GM21515 (cell line): ENCODE results near the gene SNTG2.

Source experiments
- ATAC-seq: cut with Tn5 transposase; IDR thresholded peaks from one replicate; pipeline ENCODE4 v1.9.1; 2021; ENCODE audit not compliant: unreplicated experiment

The SNTG2 gene

DNA sequence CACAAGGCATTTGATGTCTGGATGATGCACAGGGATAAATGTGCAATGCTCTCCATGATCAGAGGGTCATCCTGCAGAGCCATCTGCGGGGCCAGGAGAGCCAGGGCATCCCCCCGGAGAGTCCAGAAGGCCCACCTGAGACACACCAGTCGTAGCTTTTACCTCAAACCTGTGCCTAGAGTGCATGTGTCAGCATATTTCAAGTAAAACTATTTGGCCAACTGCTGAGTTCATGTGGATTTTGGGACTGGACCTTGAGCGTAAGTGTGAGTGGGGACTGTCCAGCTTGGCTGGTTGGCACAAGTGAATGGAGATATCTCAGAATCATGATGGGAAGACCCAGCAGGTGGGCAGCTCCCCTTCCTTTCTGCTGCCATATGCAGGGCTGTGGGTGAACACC lies 314.8 kb downstream of the SNTG2 start:
- no peak for ATAC-seq

DNA sequence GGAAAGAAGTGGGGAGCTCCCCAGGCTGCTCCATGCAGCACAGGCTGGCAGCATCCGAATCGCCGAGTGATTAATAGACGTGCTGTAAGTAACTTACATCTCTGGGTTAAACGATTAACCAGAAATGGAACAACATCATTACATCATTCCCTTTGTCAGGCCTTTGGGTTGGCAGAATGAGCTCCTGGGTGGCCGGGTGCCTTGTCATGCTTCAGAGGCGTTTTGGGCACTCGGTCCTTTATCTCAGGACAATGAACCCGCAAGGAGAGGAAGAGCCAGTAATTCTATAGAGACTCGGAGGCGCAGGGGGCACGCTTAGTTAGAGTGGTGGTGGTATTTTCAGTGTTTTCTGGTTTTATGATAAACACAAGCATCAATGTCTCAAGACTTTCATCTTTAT lies 315.7 kb downstream of the SNTG2 start:
- ATAC-seq: no peak

DNA sequence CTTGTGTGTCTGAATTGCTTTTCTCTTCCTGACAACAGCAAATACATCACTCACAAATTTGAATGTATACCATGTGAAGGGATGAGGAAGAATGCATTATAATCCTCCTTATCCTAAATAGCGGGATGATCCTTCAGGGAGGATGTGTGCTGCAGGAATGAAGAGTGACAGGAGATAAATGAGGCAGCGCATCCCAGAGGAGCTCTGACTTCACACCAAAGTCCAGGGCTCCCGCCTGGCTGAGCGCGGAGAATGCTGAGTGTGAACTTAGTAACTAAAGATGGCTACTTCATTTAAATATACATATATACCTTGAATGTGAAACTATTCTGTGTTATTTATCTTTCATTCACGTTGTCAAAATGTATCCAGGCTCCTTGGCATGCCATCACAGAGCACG lies 317.4 kb downstream of the SNTG2 start:
- no peak for ATAC-seq

DNA sequence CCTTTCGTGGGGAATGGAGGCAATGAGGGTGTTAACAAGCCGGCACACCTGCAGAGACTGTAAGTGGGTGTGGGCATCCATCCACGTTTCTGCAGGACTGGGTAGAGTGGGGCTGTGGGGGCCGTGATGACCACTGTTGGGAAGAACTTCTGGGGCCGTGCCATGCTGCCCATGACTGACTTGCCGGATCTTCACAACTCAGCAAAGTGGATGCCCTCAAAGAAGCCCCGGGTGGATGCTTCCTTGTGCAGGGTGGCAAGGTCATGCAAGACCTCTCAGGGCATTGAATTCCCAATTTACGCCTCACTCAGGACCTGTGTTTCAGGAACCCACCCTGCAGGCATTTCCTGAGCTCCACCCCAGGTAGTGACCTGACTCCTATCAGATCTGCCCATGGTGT lies 319.2 kb downstream of the SNTG2 start:
- ATAC-seq: no peak

DNA sequence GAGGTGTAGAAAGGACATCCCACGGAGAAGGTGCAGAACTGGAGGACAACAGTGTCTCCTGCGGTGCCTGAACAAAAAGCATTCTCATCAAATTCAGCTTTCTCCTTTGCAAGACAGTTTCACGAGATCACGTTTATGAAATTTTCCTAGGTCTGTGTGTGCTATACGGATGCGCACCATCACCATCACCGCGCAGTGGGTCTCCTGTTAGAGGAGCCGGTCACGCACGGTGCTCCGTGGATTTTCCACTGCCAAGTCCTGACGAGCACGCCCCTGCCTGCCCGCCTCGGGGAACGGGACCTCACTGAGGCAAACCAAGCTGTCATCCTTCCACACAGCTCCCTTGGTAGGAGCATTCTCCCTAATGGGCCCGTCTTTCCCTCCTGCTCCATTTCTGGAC lies 322.2 kb downstream of the SNTG2 start:
- no peak for ATAC-seq

DNA sequence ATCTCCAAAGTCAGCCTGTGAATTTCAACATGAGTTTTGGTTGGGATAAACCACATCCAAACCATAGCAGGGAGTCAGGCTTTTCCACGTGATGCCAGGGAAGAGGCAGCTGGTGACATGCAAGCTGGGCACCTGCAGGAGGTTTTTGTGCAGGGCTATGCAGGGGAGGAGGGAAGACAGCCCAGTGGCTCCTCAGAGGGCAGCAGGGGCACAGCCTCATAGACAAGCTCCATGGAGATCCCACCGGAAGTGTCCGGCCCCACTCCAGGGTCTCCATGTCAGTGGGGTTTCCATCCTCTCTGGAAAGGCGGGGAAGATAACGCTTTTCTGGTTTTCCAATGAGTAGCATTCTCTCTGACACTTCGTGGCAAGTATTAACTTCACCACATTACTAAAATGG lies 327.0 kb downstream of the SNTG2 start:
- ATAC-seq: no peak

DNA sequence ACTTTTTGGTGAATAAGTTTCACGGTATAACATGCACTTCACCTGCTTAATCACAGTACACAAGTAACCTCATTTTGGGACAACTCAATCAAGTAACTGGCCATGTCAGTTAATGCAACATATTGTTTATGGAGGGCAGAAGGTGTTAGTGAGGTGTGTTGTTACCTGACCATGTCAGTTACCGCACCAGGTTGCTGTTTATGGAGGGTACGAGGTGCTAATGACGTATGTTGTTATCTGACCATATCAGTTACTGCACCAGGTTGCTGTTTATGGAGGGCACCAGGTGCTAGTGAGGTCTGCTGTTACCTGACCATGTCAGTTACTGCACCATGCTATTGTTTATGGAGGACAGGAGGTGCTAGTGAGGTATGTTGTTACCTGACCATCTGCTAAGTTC lies 327.5 kb downstream of the SNTG2 start:
- ATAC-seq: no peak

DNA sequence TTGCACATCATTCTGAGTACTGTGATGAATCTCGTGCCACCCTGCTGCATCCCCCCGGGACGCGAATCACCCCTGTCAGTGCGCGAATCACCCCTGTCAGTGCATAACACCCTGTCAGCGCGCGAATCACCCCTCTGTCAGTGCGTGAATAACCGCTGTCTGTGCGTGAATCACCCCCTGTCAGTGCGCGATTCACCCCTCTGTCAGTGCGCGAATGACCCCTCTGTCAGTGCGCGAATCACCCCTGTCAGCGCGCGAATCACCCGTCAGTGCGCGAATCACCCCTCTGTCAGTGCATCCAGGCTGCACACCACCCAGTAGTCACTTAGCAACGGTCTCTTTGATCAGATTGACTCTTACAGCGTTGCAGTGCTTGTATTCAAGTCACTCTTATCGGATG lies 328.2 kb downstream of the SNTG2 start:
- ATAC-seq: no peak

DNA sequence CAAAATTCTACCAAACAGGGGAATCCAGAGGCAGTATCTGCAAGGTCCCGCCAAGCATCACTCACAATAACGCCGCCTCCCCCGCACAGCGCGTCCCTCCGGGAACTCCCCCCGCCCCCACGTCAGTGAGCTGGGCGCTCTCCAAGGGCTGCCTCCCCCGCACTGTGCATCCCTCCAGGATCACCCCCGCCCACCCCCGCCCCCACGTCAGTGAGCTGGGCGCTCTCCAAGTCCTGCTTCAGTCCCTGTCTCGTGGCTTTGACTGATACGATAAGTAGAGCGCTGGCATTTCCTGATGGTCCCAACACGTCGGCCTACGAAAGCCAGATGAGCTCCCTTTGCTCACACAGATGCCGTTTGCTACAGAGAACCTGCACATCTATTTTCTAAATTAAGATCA lies 331.9 kb downstream of the SNTG2 start:
- ATAC-seq: no peak

DNA sequence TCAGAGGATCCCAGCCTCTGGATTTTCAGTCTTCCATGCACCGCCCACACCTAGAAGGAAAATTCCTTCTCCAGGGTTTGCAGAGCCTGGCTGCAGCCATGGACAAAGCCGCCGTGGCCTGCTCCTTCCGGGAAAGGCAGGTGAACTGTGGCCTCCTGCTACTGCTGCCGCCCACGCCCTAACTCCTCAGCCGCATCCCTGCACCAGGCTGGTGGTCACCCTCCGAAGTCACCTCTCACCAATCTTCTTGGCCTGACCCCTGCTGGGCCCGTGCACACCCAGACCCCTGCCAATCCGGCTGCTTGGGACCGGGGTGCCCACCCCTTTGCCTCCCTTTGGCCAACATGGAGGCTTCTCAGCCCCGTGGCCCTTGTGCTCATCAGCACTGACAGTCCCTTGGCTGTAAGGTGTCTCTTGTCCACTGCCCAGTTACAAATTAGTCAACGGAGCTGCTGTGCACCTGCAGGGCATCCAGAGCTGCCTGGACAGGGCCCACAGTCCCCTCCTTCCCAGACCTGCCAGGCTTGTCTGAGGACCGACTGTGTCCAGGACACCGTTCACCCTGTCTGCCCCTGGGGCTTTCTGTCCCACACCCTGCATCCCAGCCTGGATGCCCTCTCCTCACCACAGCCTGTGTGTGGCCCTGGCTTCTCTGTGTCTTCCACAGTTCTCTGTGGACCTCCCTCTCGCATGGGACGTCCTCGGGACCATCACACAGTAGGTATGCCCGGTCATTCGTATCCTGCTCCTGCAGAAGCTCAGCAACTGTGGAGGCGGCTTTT lies 332.6 kb downstream of the SNTG2 start:
- no peak for ATAC-seq

DNA sequence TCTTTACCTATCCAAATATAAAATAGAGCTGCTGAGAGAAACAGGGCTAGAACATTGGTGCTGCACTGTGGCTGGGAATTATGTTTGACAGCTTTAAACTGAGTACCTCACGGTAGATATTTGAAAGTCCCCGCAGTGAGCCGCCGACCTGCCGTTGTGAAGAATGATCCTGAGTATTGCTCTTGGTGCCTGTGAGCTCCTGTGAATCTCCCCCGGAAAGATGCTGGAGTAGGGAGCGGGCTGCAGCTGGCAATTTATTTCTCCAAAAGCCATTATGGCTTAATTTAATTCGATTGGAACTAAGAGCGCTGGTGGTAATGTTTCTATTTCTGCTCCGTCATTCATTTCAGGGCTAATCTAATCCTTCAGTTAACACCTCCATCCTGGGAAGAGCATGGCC lies 333.2 kb downstream of the SNTG2 start:
- no peak for ATAC-seq

DNA sequence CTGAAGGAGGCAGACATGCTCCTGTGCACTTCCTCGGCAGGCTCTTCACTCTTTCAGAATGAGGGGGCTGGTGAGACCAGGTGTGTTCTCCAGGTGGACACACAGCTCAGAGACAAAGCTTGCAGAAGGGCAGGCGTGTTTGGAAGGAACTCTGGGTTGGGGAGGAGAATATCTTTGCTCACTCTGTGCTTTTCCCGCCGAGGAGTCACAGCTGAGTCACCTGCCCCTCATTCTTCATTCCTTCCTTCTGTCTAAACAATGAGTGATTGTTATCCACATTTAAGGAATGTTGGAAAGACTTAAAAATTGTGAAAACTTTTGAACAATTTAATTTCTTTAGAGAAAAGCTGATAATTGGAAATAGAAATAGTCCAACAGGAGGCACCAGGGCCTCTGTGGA lies 336.3 kb downstream of the SNTG2 start:
- ATAC-seq: no peak

DNA sequence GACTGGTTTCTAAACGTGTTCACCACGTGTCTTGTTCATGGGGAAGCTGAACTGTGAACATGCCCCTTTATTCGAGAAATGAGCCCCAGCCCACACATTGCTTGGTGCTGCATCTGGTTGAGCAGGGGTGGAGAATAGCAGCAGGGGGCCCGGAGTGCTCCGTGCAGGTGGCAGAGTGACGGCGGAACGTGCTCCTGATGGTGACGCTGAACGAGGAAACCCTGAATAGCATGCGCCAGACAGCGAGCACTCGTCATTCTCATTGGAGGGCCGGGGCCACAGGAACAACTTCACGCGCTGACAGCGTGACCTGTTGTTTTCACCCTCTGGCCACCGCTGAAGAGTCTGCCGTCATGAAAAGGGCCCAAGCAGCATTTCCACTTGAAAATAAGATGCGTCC lies 336.8 kb downstream of the SNTG2 start:
- no peak for ATAC-seq

DNA sequence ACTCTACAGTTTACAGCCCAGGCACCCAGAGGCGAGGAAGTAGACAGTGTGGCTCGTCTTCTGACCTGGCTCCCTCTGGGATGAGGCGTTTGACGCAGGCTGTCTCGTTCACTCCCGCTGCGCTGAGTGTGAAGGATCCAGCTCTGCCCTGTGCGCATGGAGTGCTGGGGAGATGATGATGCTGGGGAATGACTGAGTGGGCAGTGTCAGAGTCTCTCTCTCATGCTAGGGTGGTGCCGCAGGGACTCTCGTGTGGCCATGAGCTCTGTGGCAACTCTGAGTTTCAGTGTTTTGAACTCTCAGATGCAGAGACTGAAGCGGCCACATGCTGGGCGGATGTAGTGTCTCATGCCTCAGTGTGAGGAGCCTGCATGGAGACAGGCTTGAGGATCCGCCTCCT lies 344.3 kb downstream of the SNTG2 start:
- ATAC-seq: no peak

DNA sequence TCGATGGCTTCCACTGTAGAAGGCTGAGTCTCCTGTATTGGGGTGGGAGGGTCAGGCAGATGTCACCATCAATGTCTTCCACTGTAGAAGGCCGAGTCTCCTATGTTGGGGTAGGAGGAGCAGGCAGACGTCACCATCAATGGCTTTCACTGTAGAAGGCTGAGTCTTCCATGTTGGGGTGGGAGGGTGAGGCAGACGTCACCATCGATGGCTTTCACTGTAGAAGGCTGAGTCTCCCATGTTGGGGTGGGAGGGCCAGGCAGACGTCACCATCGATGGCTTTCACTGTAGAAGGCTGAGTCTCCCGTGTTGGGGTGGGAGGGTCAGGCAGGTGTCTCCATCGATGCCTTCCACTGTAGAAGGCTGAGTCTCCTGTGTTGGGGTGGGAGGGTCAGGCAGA lies 345.1 kb downstream of the SNTG2 start:
- no peak for ATAC-seq

DNA sequence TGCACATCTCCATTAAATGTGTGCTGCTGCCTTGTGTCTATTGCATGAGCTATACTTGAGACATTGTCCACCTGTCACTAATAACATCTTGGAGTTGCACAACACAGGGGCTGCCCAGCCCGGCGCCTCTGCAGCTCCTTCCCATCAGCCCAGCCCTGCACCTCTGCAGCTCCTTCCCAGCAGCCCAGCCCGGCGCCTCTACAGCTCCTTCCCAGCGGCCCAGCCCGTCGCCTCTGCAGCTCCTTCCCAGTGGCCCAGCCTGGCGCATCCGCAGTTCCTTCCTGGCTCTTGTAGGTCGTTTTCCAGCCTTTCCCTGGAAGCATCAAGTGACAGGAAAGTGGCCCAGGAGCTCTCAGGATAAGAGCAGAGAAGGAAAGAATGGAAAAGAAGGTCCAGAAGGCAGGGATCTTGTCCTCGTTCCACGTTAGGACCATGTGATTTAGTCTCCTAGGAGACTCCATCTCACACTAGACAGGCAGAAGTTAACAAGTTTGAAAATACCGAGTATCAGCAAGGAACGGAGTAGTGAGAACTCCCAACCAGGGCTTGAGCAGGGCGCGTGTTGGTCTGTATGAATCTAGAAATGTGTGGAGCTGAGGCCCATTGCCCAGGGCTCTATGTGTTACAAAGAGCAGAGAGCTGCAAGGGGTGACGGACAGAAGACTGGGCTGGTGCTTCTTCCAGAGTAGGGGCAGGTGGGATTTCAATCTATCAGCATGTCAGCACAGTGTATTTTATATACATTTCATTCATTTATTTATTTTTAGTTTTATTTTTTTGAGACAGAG lies 346.9 kb downstream of the SNTG2 start:
- ATAC-seq: no peak

DNA sequence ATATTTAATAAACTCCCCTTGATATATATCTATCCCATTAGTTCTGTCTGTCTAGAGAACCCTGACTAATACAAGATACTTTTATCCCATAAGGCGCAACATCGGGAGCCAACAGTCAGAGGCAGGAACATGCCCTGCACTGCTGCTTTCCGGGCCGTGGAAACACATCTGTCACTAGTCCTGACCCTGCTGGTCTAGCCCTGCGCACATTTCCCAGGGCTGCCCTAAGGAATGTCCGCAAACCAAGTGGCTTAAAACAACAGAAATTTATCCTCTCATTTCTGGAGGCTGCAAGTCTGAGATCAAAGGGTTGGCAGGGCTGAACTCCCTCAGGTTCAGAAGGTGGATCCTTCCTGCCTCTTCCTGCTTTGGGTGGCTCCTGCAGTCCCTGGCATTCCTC lies 348.4 kb downstream of the SNTG2 start:
- ATAC-seq: no peak

DNA sequence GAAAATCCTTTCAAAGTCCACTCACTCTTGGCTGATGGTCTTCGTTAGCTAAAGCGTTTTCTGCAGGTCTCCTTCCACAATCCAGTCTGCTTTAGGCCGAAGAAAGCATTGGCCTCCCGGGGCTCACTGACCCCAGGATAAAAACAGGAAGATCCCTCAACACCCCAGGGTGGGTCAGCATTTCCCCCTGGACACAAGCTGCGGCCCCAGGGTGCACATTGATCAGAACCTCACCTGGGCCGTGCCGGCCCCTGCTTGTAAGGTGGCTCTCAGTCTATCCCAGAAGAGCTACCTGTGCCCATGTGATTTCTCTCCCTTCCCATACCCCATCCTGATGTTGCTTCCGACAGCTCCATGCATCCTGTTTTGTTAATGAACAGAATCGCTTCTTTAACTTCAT lies 349.6 kb downstream of the SNTG2 start:
- ATAC-seq: no peak

DNA sequence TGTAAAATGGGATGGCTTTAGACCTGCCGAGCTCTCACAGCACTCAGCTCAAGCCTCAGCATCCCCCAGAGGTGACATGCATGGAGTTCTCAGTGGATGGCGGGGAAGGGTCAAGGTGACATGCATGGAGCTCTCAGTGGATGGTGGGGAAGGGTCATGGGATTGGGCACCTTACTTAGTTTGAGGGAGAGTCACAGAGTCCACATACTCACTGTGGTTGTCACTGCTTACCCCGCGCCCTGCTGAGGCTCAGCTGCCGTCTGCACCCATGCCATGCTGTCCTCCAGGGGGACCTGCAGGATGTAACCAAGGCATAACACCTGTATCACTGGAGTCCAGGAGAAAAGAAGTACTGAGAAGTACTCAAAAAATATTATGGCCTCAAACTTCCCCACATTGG lies 350.4 kb downstream of the SNTG2 start:
- ATAC-seq: no peak

DNA sequence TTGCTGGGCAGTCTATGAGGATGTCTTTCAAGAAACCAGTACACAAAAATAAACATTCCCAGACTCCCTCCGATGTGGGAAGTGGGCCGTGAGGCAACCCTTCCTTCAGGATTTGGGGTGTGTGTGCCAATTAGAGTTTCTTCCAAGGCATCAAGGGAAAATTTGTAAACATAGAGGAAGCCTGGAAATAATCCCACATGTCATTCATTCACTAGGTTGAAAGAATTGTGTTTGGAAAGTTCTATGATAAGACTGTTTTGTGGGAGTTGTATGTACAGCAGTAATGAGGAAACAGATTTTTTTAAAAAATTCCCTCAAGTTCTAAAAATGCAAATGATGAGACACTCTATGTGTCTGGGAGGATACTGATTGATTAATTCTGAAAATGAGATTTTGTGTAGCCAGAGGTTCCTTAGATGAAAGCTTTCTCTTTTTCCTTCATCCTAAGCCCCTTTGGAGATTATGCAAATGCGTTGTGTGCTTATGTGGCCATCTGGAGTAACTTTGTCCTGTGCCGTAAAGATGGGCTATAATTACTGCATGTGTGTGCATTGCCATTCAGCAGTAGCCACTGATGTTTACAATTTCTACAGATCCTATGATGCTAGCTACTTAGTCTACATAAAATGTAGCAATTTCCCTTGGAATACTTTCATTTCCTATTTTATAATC lies 354.8 kb downstream of the SNTG2 start:
- no peak for ATAC-seq

DNA sequence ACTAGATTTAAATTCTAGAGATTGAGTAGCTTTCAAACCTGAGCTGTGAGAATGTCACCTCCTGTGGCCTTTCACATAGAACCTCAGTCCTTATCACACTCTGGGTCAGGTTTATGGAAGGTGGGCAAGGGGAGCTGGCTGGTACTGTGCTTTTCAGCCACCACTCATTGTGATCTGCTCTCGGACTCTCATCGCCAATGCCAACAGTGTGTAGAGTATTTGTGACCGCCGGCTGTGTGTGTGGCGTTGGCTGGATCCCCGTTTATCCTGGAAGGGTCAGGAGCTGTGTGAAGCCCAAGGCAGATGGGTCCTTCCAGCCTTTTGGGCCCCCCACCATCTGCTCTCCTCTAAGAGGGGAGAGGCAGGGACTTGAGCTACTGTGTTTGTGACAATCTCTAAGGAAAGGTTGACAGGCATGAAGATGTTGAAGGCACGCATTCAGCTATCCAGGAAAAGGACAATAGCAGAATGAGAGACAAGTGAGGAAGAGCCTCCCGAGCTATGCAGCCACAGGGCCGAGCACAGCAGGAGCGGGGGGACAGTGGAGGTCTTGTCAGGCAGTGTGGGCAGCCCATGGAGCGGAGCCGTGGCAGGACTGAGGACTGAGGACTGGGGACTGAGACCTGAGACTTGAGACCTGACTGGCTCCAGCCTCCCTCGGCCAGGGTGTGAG lies 355.5 kb downstream of the SNTG2 start:
- no peak for ATAC-seq
